ENCODE results near the gene JADE1.

JADE1 gene

DNA sequence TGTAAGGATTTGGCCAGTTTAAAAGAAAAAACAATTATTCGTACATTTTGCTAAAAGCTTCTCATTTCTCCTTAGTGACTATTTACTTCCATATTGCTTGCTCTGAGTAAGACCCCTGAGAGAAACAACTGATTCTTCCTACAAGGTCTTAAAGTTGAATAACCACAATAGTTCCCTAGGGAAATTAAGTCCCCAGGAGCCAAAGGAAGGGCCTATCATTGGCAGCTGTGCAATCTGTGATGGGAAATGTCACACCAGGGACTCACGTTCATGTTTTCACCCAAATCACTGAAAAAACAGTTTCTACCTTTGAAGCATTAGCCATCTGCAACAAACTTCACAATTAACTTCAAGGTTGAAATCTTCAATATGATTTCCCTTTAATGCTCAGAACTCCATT is 66.7 kb downstream of the JADE1 start:
- TF ChIP-seq TAF1 (IDR thresholded peaks at IDR 0.05; ENCODE audit: borderline replicate concordance, insufficient read depth, low read length) (no peak), SIN3A (IDR thresholded peaks at IDR 0.05; ENCODE audit: borderline replicate concordance, insufficient read depth, low read length) (no peak), POLR2AphosphoS5 (IDR thresholded peaks at IDR 0.05; ENCODE audit: low read depth, low read length) (no peak), FOXP2 (optimal IDR thresholded peaks at IDR 0.05; ENCODE audit: borderline replicate concordance, extremely low read depth, extremely low read length, insufficient read depth) (no peak)
- TF ChIP-seq, protein P1, sequence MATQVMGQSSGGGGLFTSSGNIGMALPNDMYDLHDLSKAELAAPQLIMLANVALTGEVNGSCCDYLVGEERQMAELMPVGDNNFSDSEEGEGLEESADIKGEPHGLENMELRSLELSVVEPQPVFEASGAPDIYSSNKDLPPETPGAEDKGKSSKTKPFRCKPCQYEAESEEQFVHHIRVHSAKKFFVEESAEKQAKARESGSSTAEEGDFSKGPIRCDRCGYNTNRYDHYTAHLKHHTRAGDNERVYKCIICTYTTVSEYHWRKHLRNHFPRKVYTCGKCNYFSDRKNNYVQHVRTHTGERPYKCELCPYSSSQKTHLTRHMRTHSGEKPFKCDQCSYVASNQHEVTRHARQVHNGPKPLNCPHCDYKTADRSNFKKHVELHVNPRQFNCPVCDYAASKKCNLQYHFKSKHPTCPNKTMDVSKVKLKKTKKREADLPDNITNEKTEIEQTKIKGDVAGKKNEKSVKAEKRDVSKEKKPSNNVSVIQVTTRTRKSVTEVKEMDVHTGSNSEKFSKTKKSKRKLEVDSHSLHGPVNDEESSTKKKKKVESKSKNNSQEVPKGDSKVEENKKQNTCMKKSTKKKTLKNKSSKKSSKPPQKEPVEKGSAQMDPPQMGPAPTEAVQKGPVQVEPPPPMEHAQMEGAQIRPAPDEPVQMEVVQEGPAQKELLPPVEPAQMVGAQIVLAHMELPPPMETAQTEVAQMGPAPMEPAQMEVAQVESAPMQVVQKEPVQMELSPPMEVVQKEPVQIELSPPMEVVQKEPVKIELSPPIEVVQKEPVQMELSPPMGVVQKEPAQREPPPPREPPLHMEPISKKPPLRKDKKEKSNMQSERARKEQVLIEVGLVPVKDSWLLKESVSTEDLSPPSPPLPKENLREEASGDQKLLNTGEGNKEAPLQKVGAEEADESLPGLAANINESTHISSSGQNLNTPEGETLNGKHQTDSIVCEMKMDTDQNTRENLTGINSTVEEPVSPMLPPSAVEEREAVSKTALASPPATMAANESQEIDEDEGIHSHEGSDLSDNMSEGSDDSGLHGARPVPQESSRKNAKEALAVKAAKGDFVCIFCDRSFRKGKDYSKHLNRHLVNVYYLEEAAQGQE (IDR thresholded peaks at IDR 0.05; ENCODE audit: insufficient read depth in 1 of 2, low read depth in 2 of 2, low read length in 2 of 2): no peak

GRCh38 chr4:128877934-128878333 is 68.4 kb downstream of the JADE1 start:
- no peak for TF ChIP-seq FOXP2 (optimal IDR thresholded peaks at IDR 0.05; ENCODE audit: borderline replicate concordance, extremely low read depth, extremely low read length, insufficient read depth)
- TF ChIP-seq SIN3A (IDR thresholded peaks at IDR 0.05; ENCODE audit: borderline replicate concordance, insufficient read depth, low read length): no peak
- TF ChIP-seq POLR2AphosphoS5 (IDR thresholded peaks at IDR 0.05; ENCODE audit: low read depth, low read length): no peak
- TF ChIP-seq, protein P1 (IDR thresholded peaks at IDR 0.05; ENCODE audit: insufficient read depth in 1 of 2, low read depth in 2 of 2, low read length in 2 of 2): no peak
- TF ChIP-seq TAF1 (IDR thresholded peaks at IDR 0.05; ENCODE audit: borderline replicate concordance, insufficient read depth, low read length): no peak

GRCh38 chr4:128879283-128879682 is 69.8 kb downstream of the JADE1 start:
- no peak for TF ChIP-seq SIN3A (IDR thresholded peaks at IDR 0.05; ENCODE audit: borderline replicate concordance, insufficient read depth, low read length)
- TF ChIP-seq, protein P1 (IDR thresholded peaks at IDR 0.05; ENCODE audit: insufficient read depth in 1 of 2, low read depth in 2 of 2, low read length in 2 of 2): no peak
- no peak for TF ChIP-seq FOXP2 (optimal IDR thresholded peaks at IDR 0.05; ENCODE audit: borderline replicate concordance, extremely low read depth, extremely low read length, insufficient read depth)
- TF ChIP-seq POLR2AphosphoS5 (IDR thresholded peaks at IDR 0.05; ENCODE audit: low read depth, low read length): no peak
- no peak for TF ChIP-seq TAF1 (IDR thresholded peaks at IDR 0.05; ENCODE audit: borderline replicate concordance, insufficient read depth, low read length)

DNA sequence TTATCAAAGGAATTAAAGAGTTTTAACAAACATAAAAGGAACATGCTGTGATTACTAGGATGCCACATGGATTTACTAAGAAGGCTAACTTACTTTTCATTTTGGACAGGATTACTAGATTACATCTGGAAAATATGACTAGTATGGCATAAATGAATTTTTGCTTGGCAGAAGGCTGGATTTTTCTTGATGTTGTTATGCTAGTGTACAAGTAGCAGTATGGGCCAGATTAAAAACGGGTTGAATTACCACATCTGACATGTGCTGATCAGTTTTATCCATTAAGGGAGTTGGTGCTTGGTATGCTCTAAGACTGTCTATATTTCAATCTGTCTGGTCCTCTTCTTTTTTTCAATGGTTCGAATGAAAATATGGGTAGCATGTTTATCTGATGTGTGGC is 70.5 kb downstream of the JADE1 start:
- TF ChIP-seq SIN3A (IDR thresholded peaks at IDR 0.05; ENCODE audit: borderline replicate concordance, insufficient read depth, low read length): no peak
- no peak for TF ChIP-seq POLR2AphosphoS5 (IDR thresholded peaks at IDR 0.05; ENCODE audit: low read depth, low read length)
- TF ChIP-seq, protein P1 (IDR thresholded peaks at IDR 0.05; ENCODE audit: insufficient read depth in 1 of 2, low read depth in 2 of 2, low read length in 2 of 2): no peak
- TF ChIP-seq TAF1 (IDR thresholded peaks at IDR 0.05; ENCODE audit: borderline replicate concordance, insufficient read depth, low read length): no peak
- no peak for TF ChIP-seq FOXP2 (optimal IDR thresholded peaks at IDR 0.05; ENCODE audit: borderline replicate concordance, extremely low read depth, extremely low read length, insufficient read depth)

GRCh38 chr4:128880662-128881061 is 71.2 kb downstream of the JADE1 start:
- TF ChIP-seq POLR2AphosphoS5 (IDR thresholded peaks at IDR 0.05; ENCODE audit: low read depth, low read length): no peak
- TF ChIP-seq, protein P1 (IDR thresholded peaks at IDR 0.05; ENCODE audit: insufficient read depth in 1 of 2, low read depth in 2 of 2, low read length in 2 of 2): no peak
- TF ChIP-seq TAF1 (IDR thresholded peaks at IDR 0.05; ENCODE audit: borderline replicate concordance, insufficient read depth, low read length): no peak
- TF ChIP-seq SIN3A (IDR thresholded peaks at IDR 0.05; ENCODE audit: borderline replicate concordance, insufficient read depth, low read length): no peak
- TF ChIP-seq FOXP2 (optimal IDR thresholded peaks at IDR 0.05; ENCODE audit: borderline replicate concordance, extremely low read depth, extremely low read length, insufficient read depth): no peak
